ENCODE data around the gene RPL35.
A peak's percentile ranks its signal among the peaks of the same experiment; 100 is the strongest.
"Not testable (repeated sequence)": the region's sequence is repeated elsewhere in the genome, so short reads cannot be mapped to it uniquely, and the experiment has no call there.

Gene RPL35

GRCh38 chr9:124840300-124840833 lies 21.4 kb downstream of the RPL35 start:
- TF ChIP-seq, protein P1, sequence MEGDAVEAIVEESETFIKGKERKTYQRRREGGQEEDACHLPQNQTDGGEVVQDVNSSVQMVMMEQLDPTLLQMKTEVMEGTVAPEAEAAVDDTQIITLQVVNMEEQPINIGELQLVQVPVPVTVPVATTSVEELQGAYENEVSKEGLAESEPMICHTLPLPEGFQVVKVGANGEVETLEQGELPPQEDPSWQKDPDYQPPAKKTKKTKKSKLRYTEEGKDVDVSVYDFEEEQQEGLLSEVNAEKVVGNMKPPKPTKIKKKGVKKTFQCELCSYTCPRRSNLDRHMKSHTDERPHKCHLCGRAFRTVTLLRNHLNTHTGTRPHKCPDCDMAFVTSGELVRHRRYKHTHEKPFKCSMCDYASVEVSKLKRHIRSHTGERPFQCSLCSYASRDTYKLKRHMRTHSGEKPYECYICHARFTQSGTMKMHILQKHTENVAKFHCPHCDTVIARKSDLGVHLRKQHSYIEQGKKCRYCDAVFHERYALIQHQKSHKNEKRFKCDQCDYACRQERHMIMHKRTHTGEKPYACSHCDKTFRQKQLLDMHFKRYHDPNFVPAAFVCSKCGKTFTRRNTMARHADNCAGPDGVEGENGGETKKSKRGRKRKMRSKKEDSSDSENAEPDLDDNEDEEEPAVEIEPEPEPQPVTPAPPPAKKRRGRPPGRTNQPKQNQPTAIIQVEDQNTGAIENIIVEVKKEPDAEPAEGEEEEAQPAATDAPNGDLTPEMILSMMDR (conservative IDR thresholded peaks at IDR 0.05), result 0 out of 2 replicates have a peak, but pooled peaks have one; percentile 20
- no peak overlapping the region for H3K27ac ChIP-seq

GRCh38 chr9:124839612-124840299 lies 22.0 kb downstream of the RPL35 start:
- TF ChIP-seq, protein P1 (conservative IDR thresholded peaks at IDR 0.05), result peak; percentile 45
- no peak overlapping the region for H3K27ac ChIP-seq

DNA sequence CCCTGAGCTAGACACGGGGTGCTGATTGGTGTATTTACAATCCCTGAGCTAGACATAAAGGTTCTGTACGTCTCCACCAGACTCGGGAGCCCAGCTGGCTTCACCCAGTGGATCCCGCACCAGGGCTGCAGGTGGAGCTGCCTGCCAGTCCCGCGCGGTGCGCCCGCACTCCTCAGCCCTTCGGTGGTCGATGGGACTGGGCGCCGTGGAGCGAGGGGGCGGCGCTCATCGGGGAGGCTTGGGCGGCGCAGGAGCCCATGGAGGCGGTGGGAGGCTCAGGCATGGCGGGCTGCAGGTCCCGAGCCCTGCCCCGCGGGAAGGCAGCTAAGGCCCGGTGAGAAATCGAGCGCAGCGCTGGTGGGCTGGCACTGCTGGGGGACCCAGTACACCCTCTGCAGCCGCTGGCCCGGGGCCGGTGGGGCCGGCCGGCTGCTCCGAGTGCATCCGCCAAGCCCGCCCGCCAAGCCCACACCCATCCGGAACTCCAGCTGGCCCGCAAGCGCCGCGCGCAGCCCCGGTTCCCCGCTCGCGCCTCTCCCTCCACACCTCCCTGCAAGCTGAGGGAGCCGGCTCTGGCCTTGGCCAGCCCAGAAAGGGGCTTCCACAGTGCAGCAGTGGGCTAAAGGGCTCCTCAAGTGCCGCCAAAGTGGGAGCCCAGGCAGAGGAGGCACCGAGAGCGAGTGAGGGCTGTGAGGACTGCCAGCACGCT lies 23.0 kb downstream of the RPL35 start:
- H3K27ac ChIP-seq, result not testable (repeated sequence)

GRCh38 chr9:124838132-124838531 lies 23.6 kb downstream of the RPL35 start:
- H3K27ac ChIP-seq, result not testable (repeated sequence)

DNA sequence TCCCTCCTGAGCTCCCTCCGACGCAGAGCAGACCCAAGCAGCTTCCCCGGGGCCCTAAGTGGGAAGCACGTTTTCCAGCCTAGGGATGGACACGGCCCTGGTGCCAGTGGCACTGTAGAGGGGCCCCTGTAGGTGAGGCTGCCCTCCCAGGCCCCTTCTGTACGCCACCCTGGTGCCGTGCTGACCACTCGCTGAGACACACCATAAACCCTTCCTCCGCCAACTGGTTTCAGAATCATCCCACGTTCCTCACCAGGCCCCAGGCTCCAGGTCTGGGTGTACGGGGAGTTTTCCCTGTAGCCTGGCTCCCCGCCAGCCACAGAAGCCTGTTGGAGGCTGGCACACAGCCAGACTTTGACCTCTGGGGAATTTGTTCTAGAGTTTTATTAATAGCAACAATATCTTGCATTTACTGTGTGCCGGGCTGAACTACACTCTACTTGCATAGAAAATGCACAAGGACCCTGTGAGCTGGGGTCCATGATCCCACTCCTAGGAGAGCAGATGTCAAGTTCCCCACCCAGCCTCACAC lies 26.7 kb downstream of the RPL35 start:
- TF ChIP-seq, protein P1 (conservative IDR thresholded peaks at IDR 0.05), result no peak
- H3K27ac ChIP-seq, result peak overlapping the region; percentile 41; the same call in 1 of the 2 replicates

- TF ChIP-seq, protein P1 (conservative IDR thresholded peaks at IDR 0.05), result no peak
- H3K27ac ChIP-seq, result peak overlapping the region; percentile 41; the same call in 1 of the 2 replicates
Observed at GRCh38 chr9:124834591-124834990, 27.2 kb downstream of the RPL35 start.

DNA sequence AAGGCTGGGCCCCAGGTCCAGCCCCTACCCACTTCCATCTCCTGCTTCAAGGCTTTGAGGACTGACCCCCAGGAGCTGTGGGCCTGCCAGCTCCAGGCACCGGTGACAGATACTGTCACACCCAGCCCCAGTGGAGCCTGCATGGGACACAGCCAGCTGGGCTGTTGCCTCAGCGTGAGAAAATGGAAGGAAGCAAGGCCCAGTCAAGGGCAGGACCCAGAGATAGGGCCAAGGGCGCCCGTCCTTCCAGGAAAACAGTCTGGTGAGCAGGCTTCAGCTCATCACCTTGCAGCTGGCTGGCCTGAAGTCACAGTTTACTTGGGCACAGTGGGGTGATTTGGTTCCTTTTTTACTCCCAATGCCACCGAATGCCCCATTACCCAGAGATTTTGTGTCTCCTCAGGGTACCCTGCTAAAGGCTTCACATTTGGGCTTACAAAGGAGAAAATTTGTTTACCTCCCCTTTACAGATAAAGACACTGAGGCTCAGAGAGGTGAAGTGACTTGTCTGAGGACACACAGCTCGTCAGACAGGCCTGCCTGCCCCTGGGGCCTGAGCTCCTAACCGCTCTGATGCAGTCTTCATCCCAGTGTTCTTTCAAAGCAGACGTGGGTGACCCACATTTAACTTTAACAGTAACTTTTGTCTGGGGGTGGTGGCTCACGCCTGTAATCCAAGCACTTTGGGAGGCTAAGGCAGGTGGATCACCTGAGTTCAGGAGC lies 30.0 kb downstream of the RPL35 start:
- H3K27ac ChIP-seq, result no peak overlapping the region
- TF ChIP-seq, protein P1 (conservative IDR thresholded peaks at IDR 0.05), result no peak

DNA sequence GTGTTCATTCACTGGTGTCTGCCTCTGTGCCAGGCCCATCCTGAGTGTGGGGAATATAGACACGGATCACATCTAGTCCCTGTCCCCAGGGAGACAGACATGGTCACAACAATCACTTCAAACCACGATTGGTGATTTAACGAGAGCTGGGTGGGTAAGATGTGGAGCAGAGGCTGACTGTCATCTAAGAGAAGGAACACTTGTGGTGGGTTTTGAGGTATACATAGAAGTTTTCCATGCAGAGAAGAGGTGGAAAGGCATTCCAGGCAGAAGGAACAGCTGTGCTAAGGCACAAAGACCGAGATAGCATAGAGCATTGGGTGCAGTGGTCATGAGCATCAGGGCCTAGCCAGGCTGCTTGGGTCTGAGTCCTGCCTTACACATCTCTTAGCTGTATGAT lies 31.2 kb downstream of the RPL35 start:
- no peak overlapping the region for H3K27ac ChIP-seq
- TF ChIP-seq, protein P1 (conservative IDR thresholded peaks at IDR 0.05), result no peak
